Measurements from ENCODE around the gene ABR.

DNA sequence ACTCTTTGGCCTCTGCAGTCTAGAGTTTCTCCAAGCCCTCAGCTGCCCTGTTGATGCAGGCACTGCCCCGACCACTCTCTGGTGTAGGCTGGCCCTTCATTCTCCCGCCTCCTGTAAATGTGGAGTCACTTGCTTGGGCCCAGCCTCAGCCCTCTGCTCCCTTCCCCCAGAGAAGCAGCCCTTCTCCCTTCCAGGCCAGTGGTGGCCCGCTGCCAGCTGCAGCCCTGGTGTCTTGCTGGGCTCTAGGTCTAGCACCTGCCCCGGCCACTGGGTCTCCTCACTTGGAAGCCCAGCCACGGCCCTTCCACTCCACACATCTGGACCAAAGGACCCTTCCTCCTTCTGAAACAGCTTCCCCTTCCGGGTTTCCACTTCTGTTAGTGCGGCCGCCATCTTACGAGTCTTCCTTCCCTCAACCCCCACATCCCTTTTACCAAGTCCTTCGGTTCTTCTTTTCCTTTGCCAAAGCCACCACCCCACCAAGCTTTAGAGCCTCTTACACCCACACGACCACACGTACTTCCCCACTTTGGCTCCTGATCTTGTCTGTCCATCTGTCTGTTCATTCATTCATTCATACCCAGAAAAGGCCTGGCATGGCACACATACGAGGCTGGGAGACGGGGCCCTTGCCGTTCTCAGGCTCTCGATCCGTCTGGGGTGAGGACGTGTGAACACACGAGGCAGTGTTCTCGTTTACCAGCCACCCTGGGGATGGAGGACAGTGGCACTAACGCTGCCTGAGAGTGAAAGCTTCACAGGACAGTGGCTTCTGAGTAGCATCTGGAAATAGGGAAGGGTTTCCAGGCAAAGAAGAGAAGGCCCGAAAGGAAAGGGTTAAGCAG, 68.0 kb downstream of the ABR start:
- TF ChIP-seq, protein P1, sequence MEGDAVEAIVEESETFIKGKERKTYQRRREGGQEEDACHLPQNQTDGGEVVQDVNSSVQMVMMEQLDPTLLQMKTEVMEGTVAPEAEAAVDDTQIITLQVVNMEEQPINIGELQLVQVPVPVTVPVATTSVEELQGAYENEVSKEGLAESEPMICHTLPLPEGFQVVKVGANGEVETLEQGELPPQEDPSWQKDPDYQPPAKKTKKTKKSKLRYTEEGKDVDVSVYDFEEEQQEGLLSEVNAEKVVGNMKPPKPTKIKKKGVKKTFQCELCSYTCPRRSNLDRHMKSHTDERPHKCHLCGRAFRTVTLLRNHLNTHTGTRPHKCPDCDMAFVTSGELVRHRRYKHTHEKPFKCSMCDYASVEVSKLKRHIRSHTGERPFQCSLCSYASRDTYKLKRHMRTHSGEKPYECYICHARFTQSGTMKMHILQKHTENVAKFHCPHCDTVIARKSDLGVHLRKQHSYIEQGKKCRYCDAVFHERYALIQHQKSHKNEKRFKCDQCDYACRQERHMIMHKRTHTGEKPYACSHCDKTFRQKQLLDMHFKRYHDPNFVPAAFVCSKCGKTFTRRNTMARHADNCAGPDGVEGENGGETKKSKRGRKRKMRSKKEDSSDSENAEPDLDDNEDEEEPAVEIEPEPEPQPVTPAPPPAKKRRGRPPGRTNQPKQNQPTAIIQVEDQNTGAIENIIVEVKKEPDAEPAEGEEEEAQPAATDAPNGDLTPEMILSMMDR (IDR thresholded peaks at IDR 0.05) = no peak
- TF ChIP-seq, protein P2, sequence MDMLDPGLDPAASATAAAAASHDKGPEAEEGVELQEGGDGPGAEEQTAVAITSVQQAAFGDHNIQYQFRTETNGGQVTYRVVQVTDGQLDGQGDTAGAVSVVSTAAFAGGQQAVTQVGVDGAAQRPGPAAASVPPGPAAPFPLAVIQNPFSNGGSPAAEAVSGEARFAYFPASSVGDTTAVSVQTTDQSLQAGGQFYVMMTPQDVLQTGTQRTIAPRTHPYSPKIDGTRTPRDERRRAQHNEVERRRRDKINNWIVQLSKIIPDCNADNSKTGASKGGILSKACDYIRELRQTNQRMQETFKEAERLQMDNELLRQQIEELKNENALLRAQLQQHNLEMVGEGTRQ (IDR thresholded peaks at IDR 0.05) = no peak
- no peak for TF ChIP-seq RAD21 (conservative IDR thresholded peaks at IDR 0.05 in 1 of 2, IDR thresholded peaks at IDR 0.05 in 1 of 2)
- TF ChIP-seq ESRRA (IDR thresholded peaks at IDR 0.05; ENCODE audit: borderline replicate concordance, low read length) = no peak
